HL-60/S4 treated with phorbol 12-myristate 13-acetate at 8.2 ng/mL for 4 days and 3 days (cell line): ENCODE measurements around the gene PTPRM.

Source experiments
- in situ Hi-C: fragments of 300-500 bp; cut with MboI; formaldehyde crosslinking; loops from 2 replicates; pipeline ENCODE4 v1.15.0; 2022; ENCODE audit warnings: low sequenced_read_pairs

PTPRM gene

GRCh38 chr18:7624697-7625096 is 57.6 kb downstream of the PTPRM start:
- in situ Hi-C loops = no loop called here

GRCh38 chr18:7626175-7626921 is 59.2 kb downstream of the PTPRM start:
- in situ Hi-C loops = no loop called here

GRCh38 chr18:7626922-7627440 is 59.9 kb downstream of the PTPRM start:
- in situ Hi-C loops = no loop called here

GRCh38 chr18:7629416-7629815 is 62.3 kb downstream of the PTPRM start:
- in situ Hi-C loops = no loop called here

- in situ Hi-C loops = no loop called here
Observed at GRCh38 chr18:7630731-7631442, 63.8 kb downstream of the PTPRM start.

GRCh38 chr18:7632152-7633098 is 65.3 kb downstream of the PTPRM start:
- in situ Hi-C loops = no loop called here

- in situ Hi-C loops = no loop called here
Observed at GRCh38 chr18:7633171-7633570, 66.1 kb downstream of the PTPRM start.

GRCh38 chr18:7635948-7636347 is 68.8 kb downstream of the PTPRM start:
- in situ Hi-C loops = no loop called here

- in situ Hi-C loops = no loop called here
Observed at GRCh38 chr18:7637269-7637668, 70.2 kb downstream of the PTPRM start.

GRCh38 chr18:7638321-7638720 is 71.2 kb downstream of the PTPRM start:
- in situ Hi-C loops = no loop called here

GRCh38 chr18:7641813-7642212 is 74.7 kb downstream of the PTPRM start:
- in situ Hi-C loops = no loop called here

- in situ Hi-C loops = no loop called here
Observed at GRCh38 chr18:7642331-7642890, 75.3 kb downstream of the PTPRM start.

GRCh38 chr18:7645756-7646155 is 78.6 kb downstream of the PTPRM start:
- in situ Hi-C loops = no loop called here

- in situ Hi-C loops = no loop called here
Observed at GRCh38 chr18:7646174-7646886, 79.2 kb downstream of the PTPRM start.

- in situ Hi-C loops = no loop called here
Observed at GRCh38 chr18:7647500-7647899, 80.4 kb downstream of the PTPRM start.

GRCh38 chr18:7657050-7657449 is 89.9 kb downstream of the PTPRM start:
- in situ Hi-C loops = no loop called here

GRCh38 chr18:7657937-7658336 is 90.8 kb downstream of the PTPRM start:
- in situ Hi-C loops = no loop called here

- in situ Hi-C loops = no loop called here
Observed at GRCh38 chr18:7658701-7659100, 91.6 kb downstream of the PTPRM start.

- in situ Hi-C loops = no loop called here
Observed at GRCh38 chr18:7661207-7661606, 94.1 kb downstream of the PTPRM start.

- in situ Hi-C loops = no loop called here
Observed at GRCh38 chr18:7662866-7663265, 95.8 kb downstream of the PTPRM start.
